Ishikawa (cell line): ENCODE results near the gene HORMAD1.

Source experiments
- CREB1 ChIP-seq: IDR thresholded peaks from 2 replicates; pipeline ENCODE4 v1.6.1; 2012; ENCODE audit warnings: low read depth
- EP300 ChIP-seq: IDR thresholded peaks from 2 replicates; pipeline ENCODE4 v1.6.1; 2012; ENCODE audit warnings: borderline replicate concordance
- MAX ChIP-seq: IDR thresholded peaks from 2 replicates; pipeline ENCODE4 v1.6.1; 2012
- NFIC ChIP-seq: IDR thresholded peaks from 2 replicates; pipeline ENCODE4 v1.6.1; 2012
- RAD21 ChIP-seq: IDR thresholded peaks from 2 replicates; pipeline ENCODE4 v1.6.1; 2012; ENCODE audit warnings: low read depth
- REST ChIP-seq: IDR thresholded peaks from 2 replicates; pipeline ENCODE4 v1.6.1; 2012; ENCODE audit warnings: low read depth, mild to moderate bottlenecking
- TAF1 ChIP-seq: IDR thresholded peaks from 2 replicates; pipeline ENCODE4 v1.6.1; 2012; ENCODE audit warnings: low read depth, mild to moderate bottlenecking
- TEAD4 ChIP-seq: IDR thresholded peaks from 2 replicates; pipeline ENCODE4 v1.6.1; 2012
- USF1 ChIP-seq: IDR thresholded peaks from 2 replicates; pipeline ENCODE4 v1.6.1; 2012
- YY1 ChIP-seq: IDR thresholded peaks from 2 replicates; pipeline ENCODE4 v1.6.1; 2012; ENCODE audit warnings: low read depth

- TF ChIP-seq MAX (no peak), TEAD4 (no peak), REST (no peak), TAF1 (no peak), EP300 (no peak), CREB1 (no peak), RAD21 (no peak), NFIC (no peak), USF1 (no peak), YY1 (no peak)
These were observed 17.3 kb downstream of the HORMAD1 start for GRCh38 chr1:150703427-150703826.
